ENCODE results near the gene S100A7. TPM values are rescaled to one million over a fixed set of nuclear protein-coding genes. Genes with fewer than 3 reads are reported as not detected.

S100A7 gene
- total and polyA plus RNA-seq, 4 donors, result not detected

- no peak for DNase-seq (ENCODE audit: low spot score)
- Histone ChIP-seq H3K9me3 (ENCODE audit: control insufficient read depth in 4 of 4, low read length in 3 of 4) (no peaks in the 10 kb centered on the region), H3K4me1 (ENCODE audit: control insufficient read depth in 4 of 4, insufficient read depth in 4 of 4, low read length in 3 of 4) (no peaks in the 10 kb centered on the region), H3K9ac (ENCODE audit: low read depth in 1 of 2, low read length in 2 of 2) (no peak overlapping the region), H3K4me3 (ENCODE audit: low read depth in 1 of 3, low read length in 3 of 3) (no peak overlapping the region), H3K27me3 (ENCODE audit: control insufficient read depth in 4 of 4, insufficient read depth in 4 of 4, low read length in 3 of 4) (no peaks in the 10 kb centered on the region), H3K27ac (ENCODE audit: low read depth in 1 of 2, low read length in 2 of 2) (no peak overlapping the region), H3K36me3 (ENCODE audit: control insufficient read depth in 4 of 4, insufficient read depth in 3 of 4, low read depth in 1 of 4, low read length in 3 of 4) (no peaks in the 10 kb centered on the region)
- TF ChIP-seq JUND (IDR thresholded peaks at IDR 0.05) (no peak), HNF4A (conservative IDR thresholded peaks at IDR 0.05) (no peak), RAD21 (IDR thresholded peaks at IDR 0.05) (no peak), GABPA (IDR thresholded peaks at IDR 0.05 in 1 of 2, conservative IDR thresholded peaks at IDR 0.05 in 1 of 2) (no peak), REST (IDR thresholded peaks at IDR 0.05) (no peak), HNF4G (IDR thresholded peaks at IDR 0.05) (no peak), FOXA1 (IDR thresholded peaks at IDR 0.05) (no peak), MAX (IDR thresholded peaks at IDR 0.05) (no peak), YY1 (IDR thresholded peaks at IDR 0.05) (no peak), SP1 (IDR thresholded peaks at IDR 0.05) (no peak), ZBTB33 (IDR thresholded peaks at IDR 0.05) (no peak), EGR1 (IDR thresholded peaks at IDR 0.05; ENCODE audit: low read depth in 2 of 2) (no peak), RXRA (IDR thresholded peaks at IDR 0.05) (no peak), TAF1 (conservative IDR thresholded peaks at IDR 0.05) (no peak), CTCF (IDR thresholded peaks at IDR 0.05; ENCODE audit: low read depth, low read length, missing input control) (no peak), NR2F2 (IDR thresholded peaks at IDR 0.05) (no peak)
- 94% methylated on average over 2 of the region's 2 CpGs for WGBS
Observed at GRCh38 chr1:153487707-153488106, 27.3 kb upstream of the S100A7 start.

- no peak overlapping the region for H3K9ac ChIP-seq (ENCODE audit: low read depth in 1 of 2, low read length in 2 of 2)
- H3K36me3 ChIP-seq (ENCODE audit: control insufficient read depth in 4 of 4, insufficient read depth in 3 of 4, low read depth in 1 of 4, low read length in 3 of 4), result no peaks in the 10 kb centered on the region
- H3K4me3 ChIP-seq (ENCODE audit: low read depth in 1 of 3, low read length in 3 of 3), result no peak overlapping the region
- H3K9me3 ChIP-seq (ENCODE audit: control insufficient read depth in 4 of 4, low read length in 3 of 4), result no peaks in the 10 kb centered on the region
- DNase-seq (ENCODE audit: low spot score), result no peak
- 70% methylated on average over 2 of the region's 2 CpGs for WGBS
- H3K4me1 ChIP-seq (ENCODE audit: control insufficient read depth in 4 of 4, insufficient read depth in 4 of 4, low read length in 3 of 4), result no peaks in the 10 kb centered on the region
- no peak overlapping the region for H3K27ac ChIP-seq (ENCODE audit: low read depth in 1 of 2, low read length in 2 of 2)
- no peaks in the 10 kb centered on the region for H3K27me3 ChIP-seq (ENCODE audit: control insufficient read depth in 4 of 4, insufficient read depth in 4 of 4, low read length in 3 of 4)
- TF ChIP-seq NR2F2 (IDR thresholded peaks at IDR 0.05), result no peak
- no peak for TF ChIP-seq ATF3 (IDR thresholded peaks at IDR 0.05)
- no peak for TF ChIP-seq JUND (IDR thresholded peaks at IDR 0.05)
- no peak for TF ChIP-seq TAF1 (conservative IDR thresholded peaks at IDR 0.05)
- no peak for TF ChIP-seq GABPA (IDR thresholded peaks at IDR 0.05 in 1 of 2, conservative IDR thresholded peaks at IDR 0.05 in 1 of 2)
- TF ChIP-seq FOXA2 (IDR thresholded peaks at IDR 0.05), result no peak
- no peak for TF ChIP-seq REST (IDR thresholded peaks at IDR 0.05)
- no peak for TF ChIP-seq RXRA (IDR thresholded peaks at IDR 0.05)
- no peak for TF ChIP-seq YY1 (IDR thresholded peaks at IDR 0.05)
- TF ChIP-seq MAX (IDR thresholded peaks at IDR 0.05), result no peak
- TF ChIP-seq FOXA1 (IDR thresholded peaks at IDR 0.05), result no peak
- no peak for TF ChIP-seq RAD21 (IDR thresholded peaks at IDR 0.05)
- no peak for TF ChIP-seq ZBTB33 (IDR thresholded peaks at IDR 0.05)
- TF ChIP-seq HNF4G (IDR thresholded peaks at IDR 0.05), result no peak
- TF ChIP-seq SP1 (IDR thresholded peaks at IDR 0.05), result no peak
Observed at GRCh38 chr1:153485863-153486262, 25.4 kb upstream of the S100A7 start.

Measured in liver (tissue), 9 donors.